SK-N-SH (cell line): ENCODE data around the gene UNK. TPM values are rescaled to one million over a fixed set of nuclear protein-coding genes. Genes with fewer than 3 reads are reported as not detected.

Source experiments
- CTCF ChIP-seq: fragments of 200-600 bp; sonication (generic); IDR thresholded peaks from 2 replicates; pipeline ENCODE4 v1.6.1; 2017; ENCODE audit warnings: antibody characterized with exemption, mild to moderate bottlenecking, moderate library complexity
- ELF1 ChIP-seq: IDR thresholded peaks from 2 replicates; pipeline ENCODE4 v1.4.0; 2012
- EZH2phosphoT487 ChIP-seq: fragments of 200-600 bp; sonication (generic); IDR thresholded peaks from 2 replicates; pipeline ENCODE4 v1.6.1; 2017; ENCODE audit warnings: low read depth, mixed run types, mild to moderate bottlenecking, antibody characterized with exemption, moderate library complexity, borderline replicate concordance
- FOSL2 ChIP-seq: IDR thresholded peaks from 2 replicates; pipeline ENCODE4 v1.4.0; 2012; ENCODE audit warnings: low read depth, mild to moderate bottlenecking, moderate library complexity, borderline replicate concordance
- FOXJ3 ChIP-seq: sonication (generic); formaldehyde crosslinking; IDR thresholded peaks from 2 replicates; pipeline ENCODE4 v1.5.1; 2020; ENCODE audit warnings: mild to moderate bottlenecking, missing genetic modification reagents
- GABPA ChIP-seq: IDR thresholded peaks from 2 replicates; pipeline ENCODE4 v1.4.0; 2012; ENCODE audit warnings: low read depth, mild to moderate bottlenecking
- JUND ChIP-seq: IDR thresholded peaks from 2 replicates; pipeline ENCODE4 v1.4.0; 2012
- MEF2A ChIP-seq: IDR thresholded peaks from 2 replicates; pipeline ENCODE4 v1.4.0; 2012; ENCODE audit warnings: low read depth, borderline replicate concordance
- NRF1 ChIP-seq: IDR thresholded peaks from 2 replicates; pipeline ENCODE4 v1.6.1; 2012; ENCODE audit warnings: low read depth, mild to moderate bottlenecking, low read length
- RFX5 ChIP-seq: IDR thresholded peaks from 2 replicates; pipeline ENCODE4 v1.6.1; 2012; ENCODE audit warnings: mild to moderate bottlenecking, improper control_type of control experiment, low read length
- TAF1 ChIP-seq: IDR thresholded peaks from 2 replicates; pipeline ENCODE4 v1.6.1; 2012; ENCODE audit warnings: low read depth, mild to moderate bottlenecking, low read length, moderate library complexity, borderline replicate concordance
- TCF12 ChIP-seq: IDR thresholded peaks from 2 replicates; pipeline ENCODE4 v1.4.0; 2012
- TEAD4 ChIP-seq: IDR thresholded peaks from 2 replicates; pipeline ENCODE4 v1.4.0; 2012; ENCODE audit warnings: mild to moderate bottlenecking, borderline replicate concordance; ENCODE audit not compliant: insufficient read depth
- ZBTB33 ChIP-seq: IDR thresholded peaks from 2 replicates; pipeline ENCODE4 v1.4.0; 2012; ENCODE audit warnings: low read depth, borderline replicate concordance
- polyA plus RNA-seq, 3 experiments: library from polyadenylated mRNA; depleted of rRNA; stranded (reverse); fragments of >200 nt; gene quantifications; 2 replicates each; pipeline ENCODE4 v1.2.3, GENCODE V29; 2012
- TF ChIP-seq, protein P1 (sequence below): IDR thresholded peaks from 2 replicates; pipeline ENCODE4 v1.4.0; 2012; ENCODE audit warnings: low read depth, borderline replicate concordance
- TF ChIP-seq, protein P2 (sequence below): fragments of 150-350 bp; IDR thresholded peaks from 2 replicates; pipeline ENCODE4 v1.6.1; 2017; ENCODE audit warnings: antibody characterized with exemption, low read length, low read depth, borderline replicate concordance
- TF ChIP-seq, protein P3 (sequence below): IDR thresholded peaks from 2 replicates; pipeline ENCODE4 v1.6.1; 2012; ENCODE audit warnings: mild to moderate bottlenecking, low read depth, low read length, moderate library complexity
- TF ChIP-seq, protein P4 (sequence below): IDR thresholded peaks from 2 replicates; pipeline ENCODE4 v1.4.0; 2012; ENCODE audit warnings: low read depth

Gene UNK
- polyA plus RNA-seq, 1 of the 3 experiments (the other 2 are of a cell fraction): 24.8 TPM

GRCh38 chr17:75779250-75779986, 5.2 kb upstream of the UNK start (continued):
- TF ChIP-seq ZBTB33: no peak
- TF ChIP-seq, protein P1, sequence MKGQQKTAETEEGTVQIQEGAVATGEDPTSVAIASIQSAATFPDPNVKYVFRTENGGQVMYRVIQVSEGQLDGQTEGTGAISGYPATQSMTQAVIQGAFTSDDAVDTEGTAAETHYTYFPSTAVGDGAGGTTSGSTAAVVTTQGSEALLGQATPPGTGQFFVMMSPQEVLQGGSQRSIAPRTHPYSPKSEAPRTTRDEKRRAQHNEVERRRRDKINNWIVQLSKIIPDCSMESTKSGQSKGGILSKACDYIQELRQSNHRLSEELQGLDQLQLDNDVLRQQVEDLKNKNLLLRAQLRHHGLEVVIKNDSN: 0 out of 2 replicates have a peak, but pooled peaks have one; percentile 10
- TF ChIP-seq TCF12: peak; percentile 63
- peak; percentile 83 for TF ChIP-seq FOSL2
- peak; percentile 100 for TF ChIP-seq TAF1
- no peak for TF ChIP-seq FOXJ3 (CRISPR knock-in tag)
- no peak for TF ChIP-seq EZH2phosphoT487
- TF ChIP-seq, protein P2, sequence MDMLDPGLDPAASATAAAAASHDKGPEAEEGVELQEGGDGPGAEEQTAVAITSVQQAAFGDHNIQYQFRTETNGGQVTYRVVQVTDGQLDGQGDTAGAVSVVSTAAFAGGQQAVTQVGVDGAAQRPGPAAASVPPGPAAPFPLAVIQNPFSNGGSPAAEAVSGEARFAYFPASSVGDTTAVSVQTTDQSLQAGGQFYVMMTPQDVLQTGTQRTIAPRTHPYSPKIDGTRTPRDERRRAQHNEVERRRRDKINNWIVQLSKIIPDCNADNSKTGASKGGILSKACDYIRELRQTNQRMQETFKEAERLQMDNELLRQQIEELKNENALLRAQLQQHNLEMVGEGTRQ: no peak
- TF ChIP-seq, protein P3, sequence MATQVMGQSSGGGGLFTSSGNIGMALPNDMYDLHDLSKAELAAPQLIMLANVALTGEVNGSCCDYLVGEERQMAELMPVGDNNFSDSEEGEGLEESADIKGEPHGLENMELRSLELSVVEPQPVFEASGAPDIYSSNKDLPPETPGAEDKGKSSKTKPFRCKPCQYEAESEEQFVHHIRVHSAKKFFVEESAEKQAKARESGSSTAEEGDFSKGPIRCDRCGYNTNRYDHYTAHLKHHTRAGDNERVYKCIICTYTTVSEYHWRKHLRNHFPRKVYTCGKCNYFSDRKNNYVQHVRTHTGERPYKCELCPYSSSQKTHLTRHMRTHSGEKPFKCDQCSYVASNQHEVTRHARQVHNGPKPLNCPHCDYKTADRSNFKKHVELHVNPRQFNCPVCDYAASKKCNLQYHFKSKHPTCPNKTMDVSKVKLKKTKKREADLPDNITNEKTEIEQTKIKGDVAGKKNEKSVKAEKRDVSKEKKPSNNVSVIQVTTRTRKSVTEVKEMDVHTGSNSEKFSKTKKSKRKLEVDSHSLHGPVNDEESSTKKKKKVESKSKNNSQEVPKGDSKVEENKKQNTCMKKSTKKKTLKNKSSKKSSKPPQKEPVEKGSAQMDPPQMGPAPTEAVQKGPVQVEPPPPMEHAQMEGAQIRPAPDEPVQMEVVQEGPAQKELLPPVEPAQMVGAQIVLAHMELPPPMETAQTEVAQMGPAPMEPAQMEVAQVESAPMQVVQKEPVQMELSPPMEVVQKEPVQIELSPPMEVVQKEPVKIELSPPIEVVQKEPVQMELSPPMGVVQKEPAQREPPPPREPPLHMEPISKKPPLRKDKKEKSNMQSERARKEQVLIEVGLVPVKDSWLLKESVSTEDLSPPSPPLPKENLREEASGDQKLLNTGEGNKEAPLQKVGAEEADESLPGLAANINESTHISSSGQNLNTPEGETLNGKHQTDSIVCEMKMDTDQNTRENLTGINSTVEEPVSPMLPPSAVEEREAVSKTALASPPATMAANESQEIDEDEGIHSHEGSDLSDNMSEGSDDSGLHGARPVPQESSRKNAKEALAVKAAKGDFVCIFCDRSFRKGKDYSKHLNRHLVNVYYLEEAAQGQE: peak; percentile 84
- 0 out of 2 replicates have a peak, but pooled peaks have one; percentile 7 for TF ChIP-seq CTCF
- peak; percentile 63 for TF ChIP-seq JUND
- TF ChIP-seq, protein P4, sequence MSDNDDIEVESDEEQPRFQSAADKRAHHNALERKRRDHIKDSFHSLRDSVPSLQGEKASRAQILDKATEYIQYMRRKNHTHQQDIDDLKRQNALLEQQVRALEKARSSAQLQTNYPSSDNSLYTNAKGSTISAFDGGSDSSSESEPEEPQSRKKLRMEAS: peak; percentile 42; the same call in 1 of the 2 replicates
- TF ChIP-seq NRF1: peak; percentile 44
- no peak for TF ChIP-seq MEF2A
- TF ChIP-seq ELF1: peak; percentile 38; the same call in 1 of the 2 replicates
- TF ChIP-seq RFX5: peak; percentile 92
- TF ChIP-seq GABPA: peak; percentile 57
- no peak for TF ChIP-seq TEAD4
- TF ChIP-seq, all 33 proteins: peak for 22
